Measurements from ENCODE around the gene SYNPO2.
"Not testable (repeated sequence)": the region's sequence is repeated elsewhere in the genome, so short reads cannot be mapped to it uniquely, and the experiment has no call there.

The SYNPO2 gene

GRCh38 chr4:118969359-118969758, 80.7 kb downstream of the SYNPO2 start:
- FAIRE-seq (no peak), DNase-seq (ENCODE audit: low spot score) (peak; percentile 43)

- DNase-seq (ENCODE audit: low spot score) = no peak
- no peak for FAIRE-seq
Measured at GRCh38 chr4:118972167-118972566, 83.5 kb downstream of the SYNPO2 start.

- FAIRE-seq (no peak), DNase-seq (ENCODE audit: low spot score) (no peak)
Measured at GRCh38 chr4:118973295-118973694, 84.6 kb downstream of the SYNPO2 start.

GRCh38 chr4:118974758-118975157, 86.1 kb downstream of the SYNPO2 start:
- FAIRE-seq (no peak), DNase-seq (ENCODE audit: low spot score) (no peak)

- DNase-seq (ENCODE audit: low spot score) (no peak), FAIRE-seq (no peak)
Measured at GRCh38 chr4:118975449-118976192, 87.0 kb downstream of the SYNPO2 start.

GRCh38 chr4:118976193-118976560, 87.5 kb downstream of the SYNPO2 start:
- not testable (repeated sequence) for DNase-seq (ENCODE audit: low spot score); FAIRE-seq

GRCh38 chr4:118977100-118977499, 88.4 kb downstream of the SYNPO2 start:
- not testable (repeated sequence) for FAIRE-seq; DNase-seq (ENCODE audit: low spot score)

DNA sequence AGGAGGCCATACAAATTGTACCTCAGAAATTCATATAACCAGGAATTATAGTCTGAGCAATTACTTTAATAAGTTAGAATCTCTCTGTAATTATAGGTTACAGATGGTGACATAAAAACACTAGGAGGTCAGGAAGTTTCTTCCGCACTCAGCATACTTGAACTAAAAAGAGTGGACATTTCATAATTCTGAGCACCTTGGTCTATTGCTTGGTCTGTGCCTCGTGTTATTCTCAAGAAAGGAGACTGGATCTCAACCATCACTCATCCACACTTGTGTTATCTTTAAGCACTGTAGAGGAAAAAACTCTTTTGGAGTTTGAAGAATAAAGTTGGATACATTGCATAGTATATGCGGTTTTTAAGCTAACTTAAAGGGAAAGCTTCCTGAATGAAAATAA, 91.1 kb downstream of the SYNPO2 start:
- DNase-seq (ENCODE audit: low spot score) (no peak), FAIRE-seq (no peak)

GRCh38 chr4:118981171-118981838, 92.7 kb downstream of the SYNPO2 start:
- no peak for FAIRE-seq
- DNase-seq (ENCODE audit: low spot score) = no peak

GRCh38 chr4:118981839-118982381, 93.3 kb downstream of the SYNPO2 start:
- FAIRE-seq (peak; percentile 56), DNase-seq (ENCODE audit: low spot score) (peak; percentile 70)

DNA sequence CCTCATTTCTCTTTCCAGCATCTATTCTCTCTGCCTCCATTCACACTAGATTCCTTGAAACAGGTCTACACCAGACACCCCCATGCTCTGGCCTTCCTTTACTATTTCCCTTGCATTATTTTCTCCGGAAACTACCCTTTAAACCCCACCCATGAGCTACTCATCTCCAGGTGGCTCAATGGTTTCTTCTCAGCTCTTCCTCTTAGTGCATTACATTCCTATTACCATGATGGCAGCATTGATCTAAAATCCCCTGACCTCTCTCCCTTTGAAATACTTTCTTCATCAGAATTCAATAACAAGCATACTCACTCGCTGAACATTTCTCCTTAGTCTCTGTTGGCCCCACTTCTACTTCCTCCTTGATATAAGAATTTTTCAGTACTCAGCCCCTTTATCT, 94.6 kb downstream of the SYNPO2 start:
- FAIRE-seq (no peak), DNase-seq (ENCODE audit: low spot score) (no peak)

- DNase-seq (ENCODE audit: low spot score) (no peak), FAIRE-seq (no peak)
Measured at GRCh38 chr4:118983831-118984230, 95.2 kb downstream of the SYNPO2 start.

DNA sequence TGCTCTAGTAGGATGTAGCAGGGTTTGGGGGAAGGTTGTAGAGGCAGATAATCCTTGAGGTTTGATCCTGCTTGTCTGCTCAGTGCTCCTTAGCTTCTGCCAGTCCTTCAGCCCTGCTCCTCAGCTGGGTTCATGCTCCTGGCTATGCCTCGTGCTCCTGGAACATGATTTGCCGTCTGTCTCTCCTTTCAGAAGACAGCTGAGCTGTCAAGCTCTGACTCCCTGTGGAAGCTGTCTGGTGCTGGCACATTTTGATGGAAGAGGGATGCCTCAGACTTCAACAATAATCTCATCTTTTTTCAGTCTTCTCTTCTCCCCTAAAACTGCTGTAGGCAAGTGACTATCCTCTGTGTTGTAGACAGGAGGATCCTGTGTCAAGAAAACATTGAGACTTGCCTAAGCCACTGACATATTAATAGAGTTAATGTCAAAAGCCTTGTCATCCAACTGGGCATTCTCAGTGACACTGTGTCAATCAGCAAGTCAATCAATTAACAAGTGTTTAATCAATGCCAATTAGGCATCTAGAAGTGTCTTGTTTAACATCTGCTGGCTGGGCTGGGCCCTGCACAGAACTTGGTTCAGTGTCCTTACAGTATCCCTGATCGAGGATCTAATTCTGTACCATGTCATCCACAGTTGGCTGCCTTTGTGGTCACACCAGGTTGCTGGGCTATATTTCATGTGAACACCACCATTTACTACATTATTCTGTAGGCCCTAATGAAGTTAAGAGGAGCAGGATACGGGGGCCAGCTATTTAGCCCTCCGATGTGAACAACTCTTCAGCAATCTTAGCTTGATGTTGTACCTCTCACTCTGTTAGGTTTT, 96.7 kb downstream of the SYNPO2 start:
- no peak for DNase-seq (ENCODE audit: low spot score)

DNA sequence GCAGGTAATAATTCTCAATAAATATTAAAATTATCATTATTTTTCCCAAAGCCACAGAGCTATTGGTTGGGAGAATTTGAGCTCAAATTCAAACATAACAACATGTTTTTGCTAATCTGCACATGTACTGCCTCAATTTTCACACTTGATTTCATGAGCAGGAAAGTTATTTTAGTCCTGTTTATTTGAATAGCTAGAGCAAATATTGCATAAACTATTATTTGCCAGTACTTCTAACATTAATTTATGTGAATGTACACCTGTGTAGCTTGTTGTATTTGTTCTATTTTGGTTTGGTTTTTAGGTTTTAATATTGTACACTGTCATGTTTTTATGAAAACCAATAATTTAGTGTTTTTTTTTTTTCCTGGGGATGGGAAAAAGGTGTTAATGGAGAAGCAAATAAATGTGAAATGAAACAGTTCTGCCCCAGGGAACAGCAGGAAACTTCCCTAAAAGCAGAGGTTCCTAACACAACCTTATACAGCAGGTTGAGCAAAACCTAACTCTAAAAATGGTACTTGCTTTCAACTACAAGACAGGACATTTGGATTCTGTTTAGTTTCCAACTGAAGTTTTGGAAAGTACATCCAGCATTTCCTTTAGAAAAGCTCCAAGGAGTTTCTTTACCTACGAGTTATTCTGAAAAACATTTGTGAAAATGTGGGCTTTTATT, 99.4 kb downstream of the SYNPO2 start:
- DNase-seq (ENCODE audit: low spot score) = no peak
- FAIRE-seq = no peak

More for the DNA sequence above, 96.7 kb downstream of the SYNPO2 start:
- FAIRE-seq = no peak

- DNase-seq (ENCODE audit: low spot score) (no peak), FAIRE-seq (no peak)
Measured at GRCh38 chr4:118988635-118988972, 100.0 kb downstream of the SYNPO2 start.

DNA sequence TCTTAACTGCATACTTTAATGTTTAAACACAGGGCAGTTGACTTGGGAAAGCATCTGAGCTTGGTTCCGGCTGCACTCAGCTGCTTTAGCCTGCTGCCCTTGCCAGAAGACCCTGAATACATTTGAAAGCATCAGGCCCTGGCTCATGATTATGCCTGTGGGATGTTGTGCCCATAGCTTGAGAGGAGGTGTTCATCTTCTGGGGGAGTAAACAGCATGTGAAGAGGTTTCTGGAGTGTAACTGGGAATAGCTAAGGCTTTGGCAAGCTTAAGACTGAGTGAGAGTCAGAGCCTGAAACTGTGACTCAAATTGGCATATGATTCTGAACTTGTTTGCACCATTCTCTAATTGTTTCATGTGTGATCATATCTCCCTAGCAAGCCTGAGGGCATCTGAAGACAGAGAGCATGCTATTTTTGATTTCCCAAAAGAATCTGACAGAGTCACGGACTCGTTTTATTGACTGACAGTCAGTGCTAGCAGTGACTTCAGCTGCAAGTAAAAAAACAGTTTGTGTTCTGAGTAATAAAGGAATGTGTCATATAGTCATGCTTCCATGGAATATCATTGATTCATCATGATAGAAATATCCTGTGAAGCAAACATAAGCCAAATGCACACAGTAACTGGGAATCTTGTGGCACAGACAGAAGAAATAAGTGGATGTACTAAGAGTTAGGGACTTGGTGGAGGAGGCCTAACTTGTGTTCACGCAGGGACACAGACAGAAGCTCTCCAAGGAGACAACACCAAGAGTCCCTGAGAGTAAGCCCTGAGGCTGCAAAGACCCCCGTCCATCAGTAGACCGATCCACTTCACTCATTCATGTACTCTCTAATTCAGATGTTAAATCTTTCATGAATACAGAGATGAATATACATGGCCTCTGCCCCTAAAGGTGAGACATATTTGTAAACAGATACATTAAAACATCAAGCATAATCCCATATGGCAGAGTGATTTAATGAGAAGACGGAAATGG, 100.7 kb downstream of the SYNPO2 start:
- FAIRE-seq = no peak

DNA sequence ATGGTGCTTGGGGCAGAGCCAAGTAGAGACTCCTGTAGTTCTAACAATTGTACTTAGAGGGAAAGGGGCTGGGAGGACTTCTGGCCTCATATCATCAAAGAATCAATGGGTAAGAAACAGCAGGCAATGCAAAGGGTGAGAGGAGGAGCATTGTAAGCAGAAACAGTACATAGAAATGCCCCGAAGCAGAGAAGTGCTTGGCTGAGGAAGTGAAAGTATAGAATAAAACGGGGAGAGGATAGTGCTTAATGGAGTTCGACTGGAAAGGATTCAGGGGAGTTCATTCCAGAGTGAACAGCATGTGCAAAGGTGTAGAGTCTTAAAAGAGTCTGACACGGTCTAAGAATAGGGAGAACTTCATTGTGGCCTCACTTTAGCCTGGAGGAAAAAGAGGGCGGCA, 103.0 kb downstream of the SYNPO2 start:
- FAIRE-seq (no peak), DNase-seq (ENCODE audit: low spot score) (no peak)

More for the DNA sequence above, 100.7 kb downstream of the SYNPO2 start:
- peak; percentile 11 for DNase-seq (ENCODE audit: low spot score)

GRCh38 chr4:118992149-118992548, 103.5 kb downstream of the SYNPO2 start:
- no peak for FAIRE-seq
- no peak for DNase-seq (ENCODE audit: low spot score)

GRCh38 chr4:118993333-118993732, 104.7 kb downstream of the SYNPO2 start:
- FAIRE-seq (no peak), DNase-seq (ENCODE audit: low spot score) (no peak)

GRCh38 chr4:118994030-118994429, 105.4 kb downstream of the SYNPO2 start:
- FAIRE-seq (no peak), DNase-seq (ENCODE audit: low spot score) (no peak)

Measured in urothelium cell line (cell line).